ENCODE measurements around the gene NKAIN4.

NKAIN4 gene

GRCh38 chr20:63248835-63249591, 5.2 kb downstream of the NKAIN4 start:
- H3K36me3 ChIP-seq (ENCODE audit: control insufficient read depth, insufficient read depth, low read length): no peaks in the 10 kb centered on the region
- H3K4me3 ChIP-seq (ENCODE audit: insufficient read depth, low read depth, low read length): no peak overlapping the region
- 91% methylated on average over 25 of the region's 25 CpGs for WGBS, 2 experiments
- peaks cover 15% of the 10 kb centered on the region for H3K27me3 ChIP-seq (ENCODE audit: control insufficient read depth, insufficient read depth, low read length, poor library complexity, severe bottlenecking)
- no peak overlapping the region for H3K27ac ChIP-seq (ENCODE audit: insufficient read depth, low read depth, low read length, poor library complexity, severe bottlenecking)
- no peaks in the 10 kb centered on the region for H3K9me3 ChIP-seq (ENCODE audit: control insufficient read depth, low read length)
- peaks cover 31% of the 10 kb centered on the region for H3K4me1 ChIP-seq (ENCODE audit: control insufficient read depth, insufficient read depth, low read length)

- Histone ChIP-seq H3K4me1 (ENCODE audit: control insufficient read depth, insufficient read depth, low read length) (peaks cover 32% of the 10 kb centered on the region), H3K9me3 (ENCODE audit: control insufficient read depth, low read length) (no peaks in the 10 kb centered on the region), H3K27ac (ENCODE audit: insufficient read depth, low read depth, low read length, poor library complexity, severe bottlenecking) (no peak overlapping the region), H3K36me3 (ENCODE audit: control insufficient read depth, insufficient read depth, low read length) (no peaks in the 10 kb centered on the region), H3K4me3 (ENCODE audit: insufficient read depth, low read depth, low read length) (no peak overlapping the region), H3K27me3 (ENCODE audit: control insufficient read depth, insufficient read depth, low read length, poor library complexity, severe bottlenecking) (peaks cover 3% of the 10 kb centered on the region)
- 89 to 91% methylated on average over 24 of the region's 24 CpGs for WGBS, 2 experiments
Measured at GRCh38 chr20:63247671-63248228, 6.5 kb downstream of the NKAIN4 start.

GRCh38 chr20:63246490-63247288, 7.6 kb downstream of the NKAIN4 start:
- H3K4me3 ChIP-seq (ENCODE audit: insufficient read depth, low read depth, low read length): no peak overlapping the region
- 69 to 70% methylated on average over 50 of the region's 50 CpGs for WGBS, 2 experiments
- no peaks in the 10 kb centered on the region for H3K9me3 ChIP-seq (ENCODE audit: control insufficient read depth, low read length)
- H3K4me1 ChIP-seq (ENCODE audit: control insufficient read depth, insufficient read depth, low read length): peaks cover 22% of the 10 kb centered on the region
- no peaks in the 10 kb centered on the region for H3K27me3 ChIP-seq (ENCODE audit: control insufficient read depth, insufficient read depth, low read length, poor library complexity, severe bottlenecking)
- no peaks in the 10 kb centered on the region for H3K36me3 ChIP-seq (ENCODE audit: control insufficient read depth, insufficient read depth, low read length)
- no peak overlapping the region for H3K27ac ChIP-seq (ENCODE audit: insufficient read depth, low read depth, low read length, poor library complexity, severe bottlenecking)

- Histone ChIP-seq H3K36me3 (ENCODE audit: control insufficient read depth, insufficient read depth, low read length) (no peaks in the 10 kb centered on the region), H3K4me3 (ENCODE audit: insufficient read depth, low read depth, low read length) (no peak overlapping the region), H3K9me3 (ENCODE audit: control insufficient read depth, low read length) (no peaks in the 10 kb centered on the region), H3K4me1 (ENCODE audit: control insufficient read depth, insufficient read depth, low read length) (peaks cover 22% of the 10 kb centered on the region), H3K27me3 (ENCODE audit: control insufficient read depth, insufficient read depth, low read length, poor library complexity, severe bottlenecking) (no peaks in the 10 kb centered on the region), H3K27ac (ENCODE audit: insufficient read depth, low read depth, low read length, poor library complexity, severe bottlenecking) (no peak overlapping the region)
- WGBS, 2 experiments: 94 to 95% methylated on average over 10 of the region's 10 CpGs
Measured at GRCh38 chr20:63244468-63244867, 9.8 kb downstream of the NKAIN4 start.

GRCh38 chr20:63243604-63244247, 10.5 kb downstream of the NKAIN4 start:
- Histone ChIP-seq H3K27ac (ENCODE audit: insufficient read depth, low read depth, low read length, poor library complexity, severe bottlenecking) (no peak overlapping the region), H3K9me3 (ENCODE audit: control insufficient read depth, low read length) (no peaks in the 10 kb centered on the region), H3K4me1 (ENCODE audit: control insufficient read depth, insufficient read depth, low read length) (peaks cover 22% of the 10 kb centered on the region), H3K27me3 (ENCODE audit: control insufficient read depth, insufficient read depth, low read length, poor library complexity, severe bottlenecking) (no peaks in the 10 kb centered on the region), H3K4me3 (ENCODE audit: insufficient read depth, low read depth, low read length) (no peak overlapping the region), H3K36me3 (ENCODE audit: control insufficient read depth, insufficient read depth, low read length) (no peaks in the 10 kb centered on the region)
- 85% methylated on average over 25 of the region's 25 CpGs for WGBS, 2 experiments

- Histone ChIP-seq H3K36me3 (ENCODE audit: control insufficient read depth, insufficient read depth, low read length) (no peaks in the 10 kb centered on the region), H3K9me3 (ENCODE audit: control insufficient read depth, low read length) (no peaks in the 10 kb centered on the region), H3K4me3 (ENCODE audit: insufficient read depth, low read depth, low read length) (no peak overlapping the region), H3K4me1 (ENCODE audit: control insufficient read depth, insufficient read depth, low read length) (peaks cover 12% of the 10 kb centered on the region), H3K27me3 (ENCODE audit: control insufficient read depth, insufficient read depth, low read length, poor library complexity, severe bottlenecking) (no peaks in the 10 kb centered on the region), H3K27ac (ENCODE audit: insufficient read depth, low read depth, low read length, poor library complexity, severe bottlenecking) (no peak overlapping the region)
- 94% methylated on average over 21 of the region's 21 CpGs for WGBS, 2 experiments
Measured at GRCh38 chr20:63242736-63243135, 11.5 kb downstream of the NKAIN4 start.

GRCh38 chr20:63241272-63241671, 13.0 kb downstream of the NKAIN4 start:
- Histone ChIP-seq H3K36me3 (ENCODE audit: control insufficient read depth, insufficient read depth, low read length) (no peaks in the 10 kb centered on the region), H3K27me3 (ENCODE audit: control insufficient read depth, insufficient read depth, low read length, poor library complexity, severe bottlenecking) (no peaks in the 10 kb centered on the region), H3K4me1 (ENCODE audit: control insufficient read depth, insufficient read depth, low read length) (peaks cover 5% of the 10 kb centered on the region), H3K27ac (ENCODE audit: insufficient read depth, low read depth, low read length, poor library complexity, severe bottlenecking) (no peak overlapping the region), H3K9me3 (ENCODE audit: control insufficient read depth, low read length) (no peaks in the 10 kb centered on the region), H3K4me3 (ENCODE audit: insufficient read depth, low read depth, low read length) (no peak overlapping the region)
- 92% methylated on average over 11 of the region's 11 CpGs for WGBS, 2 experiments

- peaks cover 12% of the 10 kb centered on the region for H3K4me1 ChIP-seq (ENCODE audit: control insufficient read depth, insufficient read depth, low read length)
- WGBS, 2 experiments: 91 to 95% methylated on average over 11 of the region's 11 CpGs
- H3K9me3 ChIP-seq (ENCODE audit: control insufficient read depth, low read length): no peaks in the 10 kb centered on the region
- H3K36me3 ChIP-seq (ENCODE audit: control insufficient read depth, insufficient read depth, low read length): no peaks in the 10 kb centered on the region
- H3K27me3 ChIP-seq (ENCODE audit: control insufficient read depth, insufficient read depth, low read length, poor library complexity, severe bottlenecking): no peaks in the 10 kb centered on the region
- no peak overlapping the region for H3K27ac ChIP-seq (ENCODE audit: insufficient read depth, low read depth, low read length, poor library complexity, severe bottlenecking)
- no peak overlapping the region for H3K4me3 ChIP-seq (ENCODE audit: insufficient read depth, low read depth, low read length)
Measured at GRCh38 chr20:63240004-63240403, 14.3 kb downstream of the NKAIN4 start.

GRCh38 chr20:63239431-63239830, 14.8 kb downstream of the NKAIN4 start:
- no peaks in the 10 kb centered on the region for H3K27me3 ChIP-seq (ENCODE audit: control insufficient read depth, insufficient read depth, low read length, poor library complexity, severe bottlenecking)
- WGBS, 2 experiments: 93% methylated on average over 30 of the region's 30 CpGs
- H3K9me3 ChIP-seq (ENCODE audit: control insufficient read depth, low read length): no peaks in the 10 kb centered on the region

More at GRCh38 chr20:63239431-63239830, 14.8 kb downstream of the NKAIN4 start:
- peaks cover 14% of the 10 kb centered on the region for H3K4me1 ChIP-seq (ENCODE audit: control insufficient read depth, insufficient read depth, low read length)
- H3K27ac ChIP-seq (ENCODE audit: insufficient read depth, low read depth, low read length, poor library complexity, severe bottlenecking): no peak overlapping the region
- H3K4me3 ChIP-seq (ENCODE audit: insufficient read depth, low read depth, low read length): no peak overlapping the region
- no peaks in the 10 kb centered on the region for H3K36me3 ChIP-seq (ENCODE audit: control insufficient read depth, insufficient read depth, low read length)

All from ectodermal cell (in vitro differentiated cells).